Smooth muscle cell (in vitro differentiated cells): ENCODE measurements around the gene PLXDC2. TPM values are rescaled to one million over a fixed set of nuclear protein-coding genes. Genes with fewer than 3 reads are reported as not detected.

Experiments used
- DNase-seq: peaks from one replicate; lab custom pipeline; 2025; ENCODE audit not compliant: unreplicated experiment; lab: John Stamatoyannopoulos, UW
- H2AFZ ChIP-seq: fragments of 200-600 bp; sonication (generic); 2 replicates; pipeline ENCODE4 v1.6.0; 2016; ENCODE audit warnings: antibody characterized with exemption, low read depth, mild to moderate bottlenecking
- H3F3A ChIP-seq: fragments of 200-600 bp; sonication (generic); 2 replicates; pipeline ENCODE4 v1.6.0; 2017; ENCODE audit warnings: antibody characterized with exemption, low read depth
- H3K27ac ChIP-seq: fragments of 200-600 bp; sonication (generic); 2 replicates; pipeline ENCODE4 v1.5.1; 2016; ENCODE audit warnings: low read depth, mild to moderate bottlenecking
- H3K27me3 ChIP-seq: fragments of 200-600 bp; sonication (generic); 2 replicates; pipeline ENCODE4 v1.6.1; 2016; ENCODE audit warnings: low read depth, mild to moderate bottlenecking
- H3K36me3 ChIP-seq: fragments of 200-600 bp; sonication (generic); 2 replicates; pipeline ENCODE4 v1.5.1; 2016; ENCODE audit warnings: low read depth
- H3K4me1 ChIP-seq: fragments of 200-600 bp; sonication (generic); 2 replicates; pipeline ENCODE4 v1.5.1; 2016; ENCODE audit warnings: low read depth
- H3K4me2 ChIP-seq: fragments of 200-600 bp; sonication (generic); 2 replicates; pipeline ENCODE4 v1.6.0; 2016; ENCODE audit warnings: mild to moderate bottlenecking
- H3K4me3 ChIP-seq: fragments of 200-600 bp; sonication (generic); 2 replicates; pipeline ENCODE4 v1.5.1; 2016; ENCODE audit warnings: mild to moderate bottlenecking
- H3K79me2 ChIP-seq: fragments of 200-600 bp; sonication (generic); 2 replicates; pipeline ENCODE4 v1.6.0; 2016; ENCODE audit warnings: low read depth, mild to moderate bottlenecking
- H3K9ac ChIP-seq: fragments of 200-600 bp; sonication (generic); 2 replicates; pipeline ENCODE4 v1.6.0; 2016; ENCODE audit warnings: low read depth
- H3K9me3 ChIP-seq: fragments of 200-600 bp; sonication (generic); replicated peaks from 2 replicates; pipeline ENCODE4 v1.5.1; 2016; ENCODE audit warnings: low read depth
- H4K20me1 ChIP-seq: fragments of 200-600 bp; sonication (generic); 2 replicates; pipeline ENCODE4 v1.6.0; 2016; ENCODE audit warnings: low read depth
- CTCF ChIP-seq: fragments of 200-600 bp; sonication (generic); IDR thresholded peaks from 2 replicates; pipeline ENCODE4 v1.5.1; 2017; ENCODE audit warnings: borderline replicate concordance, mild to moderate bottlenecking, antibody characterized with exemption; ENCODE audit not compliant: insufficient read depth, poor library complexity, severe bottlenecking
- WGBS: methylation state at CpG from one replicate; pipeline ENCODE4 v1.1.7; 2016; ENCODE audit warnings: low lambda C conversion rate; 5-methylcytosine and 5-hydroxymethylcytosine counted together
- polyA plus RNA-seq: library from polyadenylated mRNA; unstranded; fragments of >200 nt; fragmentation: Nextera tagmentation; extraction: Ambion mirVana; gene quantifications from 2 replicates; pipeline ENCODE4 v1.2.1, GENCODE V29; 2016
- total RNA-seq: library from RNA; depleted of rRNA; stranded (reverse); fragments of >200 nt; gene quantifications from 2 replicates; pipeline ENCODE4 v1.2.3, GENCODE V29; 2014

Gene PLXDC2
- total and polyA plus RNA-seq, 2 experiments from 2014 or later: 7.3 to 24.9 TPM

- 64% methylated on average over 8 of the region's 8 CpGs for WGBS
- no peaks in the 10 kb centered on the region for H3F3A ChIP-seq
- peak overlapping the region; percentile 33 for H3K4me2 ChIP-seq
- H4K20me1 ChIP-seq: no peaks in the 10 kb centered on the region
- H3K9ac ChIP-seq: no peak overlapping the region
- no peaks in the 10 kb centered on the region for H3K36me3 ChIP-seq
- H3K4me1 ChIP-seq: no peaks in the 10 kb centered on the region
- DNase-seq: no peak
- no peak overlapping the region for H3K4me3 ChIP-seq
- no peak for TF ChIP-seq CTCF
- no peak overlapping the region for H2AFZ ChIP-seq
- H3K27me3 ChIP-seq: no peaks in the 10 kb centered on the region
- no peak overlapping the region for H3K27ac ChIP-seq
- no peaks in the 10 kb centered on the region for H3K9me3 ChIP-seq
- no peaks in the 10 kb centered on the region for H3K79me2 ChIP-seq
Measured at GRCh38 chr10:19877466-19878255, 61.4 kb downstream of the PLXDC2 start.

GRCh38 chr10:19882621-19883020, 66.4 kb downstream of the PLXDC2 start:
- Histone ChIP-seq H3K79me2 (no peaks in the 10 kb centered on the region), H2AFZ (no peak overlapping the region), H3K9ac (no peak overlapping the region), H4K20me1 (no peaks in the 10 kb centered on the region), H3F3A (no peaks in the 10 kb centered on the region), H3K27me3 (no peaks in the 10 kb centered on the region), H3K4me3 (no peak overlapping the region), H3K27ac (no peak overlapping the region), H3K9me3 (no peaks in the 10 kb centered on the region), H3K4me1 (no peaks in the 10 kb centered on the region), H3K36me3 (no peaks in the 10 kb centered on the region), H3K4me2 (no peak overlapping the region)
- TF ChIP-seq CTCF: no peak
- DNase-seq: no peak
- WGBS: 96% methylated on average over 5 of the region's 5 CpGs

- peaks cover 16% of the 10 kb centered on the region for H3K4me1 ChIP-seq
- no peaks in the 10 kb centered on the region for H3K79me2 ChIP-seq
- no peaks in the 10 kb centered on the region for H3K9me3 ChIP-seq
- H3K9ac ChIP-seq: no peak overlapping the region
- TF ChIP-seq CTCF: no peak
- DNase-seq: no peak
- 94% methylated on average over 3 of the region's 3 CpGs for WGBS
- no peaks in the 10 kb centered on the region for H3F3A ChIP-seq
- H3K4me3 ChIP-seq: no peak overlapping the region
- no peak overlapping the region for H2AFZ ChIP-seq
- H3K4me2 ChIP-seq: no peak overlapping the region
- no peak overlapping the region for H3K27ac ChIP-seq
- peaks cover 2% of the 10 kb centered on the region for H4K20me1 ChIP-seq
- H3K27me3 ChIP-seq: no peaks in the 10 kb centered on the region
- H3K36me3 ChIP-seq: no peaks in the 10 kb centered on the region
Measured at GRCh38 chr10:19888061-19888660, 71.9 kb downstream of the PLXDC2 start.
